HCT116 (cell line): Measurements from ENCODE around the gene TSPAN7. TPM values are rescaled to one million over a fixed set of nuclear protein-coding genes. Genes with fewer than 3 reads are reported as not detected.

Experiments used
- ATAC-seq: fragments of 200-7000 bp; cut with Tn5 transposase; 2 replicates; pipeline ENCODE4 v1.9.1; 2020; ENCODE audit warnings: mild to moderate bottlenecking, moderate library complexity
- BruUV-seq: library from RNA; stranded (reverse); fragments of 400-500 nt; replicated peaks from 2 replicates; lab custom pipeline; 2021; lab: Mats Ljungman, UMichigan
- CTCF ChIA-PET: fragments of 300-600 bp; sonication (Branson Sonifier 250); formaldehyde crosslinking; loops from one replicate; lab custom pipeline; 2021; ENCODE audit warnings: antibody characterized with exemption; lab: Charles Lee
- POLR2A ChIA-PET: fragments of 300-600, 350-600 bp; sonication (Branson Sonifier 250); formaldehyde crosslinking; loops from one replicate; lab custom pipeline; 2021; ENCODE audit warnings: antibody characterized with exemption; lab: Charles Lee
- RAD21 ChIA-PET, 2 experiments: fragments of 300-600 bp; sonication (Branson Sonifier 250); formaldehyde crosslinking; loops; one replicate each; lab custom pipeline; 2023; ENCODE audit warnings: low total read pairs in 2 of 2; ENCODE audit not compliant: uncharacterized antibody in 2 of 2, unreplicated experiment in 2 of 2, low non-redundant PET in 1 of 2; lab: Charles Lee
- DNase-seq: peaks from one replicate; pipeline ENCODE4 v3.0.0-alpha.2; 2010; ENCODE audit warnings: low read depth, low spot score
- H2AFZ ChIP-seq: fragments of 200-600 bp; shearing (Covaris generic), sonication (generic); 2 replicates; pipeline ENCODE4 v1.6.1; 2017; ENCODE audit warnings: low read depth, mixed run types, mixed read lengths, antibody characterized with exemption, low read length; ENCODE audit not compliant: poor library complexity, severe bottlenecking
- H3K27ac ChIP-seq: 2 replicates; pipeline ENCODE4 v1.5.1; 2012; ENCODE audit warnings: low read depth, low read length
- H3K27me3 ChIP-seq: fragments of 200-600 bp; sonication (generic); 2 replicates; pipeline ENCODE4 v1.6.1; 2016; ENCODE audit warnings: mixed run types, low read length, mixed read lengths; ENCODE audit not compliant: insufficient read depth
- H3K36me3 ChIP-seq, 2 experiments: fragments of 200-500 bp in 1 of 2; fragments of 200-600 bp in 1 of 2; sonication (Bioruptor generic) in 1 of 2; sonication (generic) in 1 of 2; 2 replicates each; pipeline versions ENCODE4 v1.5.1 to v1.6.1; 2014 to 2016; ENCODE audit warnings: low read length in 2 of 2, inconsistent platforms in 1 of 2, mixed read lengths in 1 of 2, mixed run types in 1 of 2; ENCODE audit not compliant: insufficient read depth in 2 of 2, control insufficient read depth in 1 of 2
- H3K4me1 ChIP-seq, 2 experiments: fragments of 200-600 bp in 1 of 2; sonication (generic) in 1 of 2; 2 replicates each; pipeline versions ENCODE4 v1.5.1 to v1.6.1; 2012 to 2017; ENCODE audit warnings: low read length in 2 of 2, inconsistent platforms in 1 of 2, mild to moderate bottlenecking in 1 of 2, mixed read lengths in 1 of 2, mixed run types in 1 of 2, moderate library complexity in 1 of 2; ENCODE audit not compliant: insufficient read depth in 2 of 2, control insufficient read depth in 1 of 2
- H3K4me2 ChIP-seq: fragments of 200-600 bp; sonication (generic); 2 replicates; pipeline ENCODE4 v1.6.1; 2017; ENCODE audit warnings: mixed run types, low read length, mixed read lengths
- H3K4me3 ChIP-seq, 2 experiments: fragments of 200-600 bp in 1 of 2; sonication (generic) in 1 of 2; replicated peaks in 1 of 2; 2 replicates each; pipeline ENCODE4 v1.5.1; 2011 to 2016; ENCODE audit warnings: low read length in 2 of 2, control low read depth in 1 of 2, low read depth in 1 of 2, mild to moderate bottlenecking in 1 of 2, mixed read lengths in 1 of 2, mixed run types in 1 of 2
- H3K79me2 ChIP-seq: fragments of 200-600 bp; sonication (generic); 2 replicates; pipeline ENCODE4 v1.6.1; 2017; ENCODE audit warnings: mild to moderate bottlenecking, mixed run types, low read length, moderate library complexity, mixed read lengths; ENCODE audit not compliant: insufficient read depth
- H3K9ac ChIP-seq: fragments of 200-600 bp; sonication (generic); 2 replicates; pipeline ENCODE4 v1.6.1; 2016; ENCODE audit warnings: low read length, mixed read lengths
- H3K9me2 ChIP-seq: fragments of 200-600 bp; sonication (generic), shearing (Covaris generic); 2 replicates; pipeline ENCODE4 v1.6.1; 2017; ENCODE audit warnings: mixed run types, mild to moderate bottlenecking, moderate library complexity; ENCODE audit not compliant: insufficient read depth
- H3K9me3 ChIP-seq, 2 experiments: fragments of 200-500 bp in 1 of 2; fragments of 200-600 bp in 1 of 2; sonication (Bioruptor generic) in 1 of 2; sonication (generic) in 1 of 2; 2 replicates each; pipeline ENCODE4 v1.6.1; 2014 to 2017; ENCODE audit warnings: low read length in 2 of 2, mixed read lengths in 2 of 2, inconsistent platforms in 1 of 2, low read depth in 1 of 2, mild to moderate bottlenecking in 1 of 2, mixed run types in 1 of 2, moderate library complexity in 1 of 2; ENCODE audit not compliant: control insufficient read depth in 1 of 2, insufficient read depth in 1 of 2
- H4K20me1 ChIP-seq: fragments of 200-600 bp; sonication (generic), shearing (Covaris generic); 2 replicates; pipeline ENCODE4 v1.6.1; 2017; ENCODE audit warnings: mixed run types, mild to moderate bottlenecking, moderate library complexity; ENCODE audit not compliant: insufficient read depth
- ATF3 ChIP-seq: IDR thresholded peaks from 2 replicates; pipeline ENCODE4 v1.6.1; 2012
- CBX3 ChIP-seq: IDR thresholded peaks from 2 replicates; pipeline ENCODE4 v1.6.1; 2012; ENCODE audit warnings: low read depth
- CEBPB ChIP-seq: IDR thresholded peaks from 2 replicates; pipeline ENCODE4 v1.6.1; 2012; ENCODE audit warnings: low read depth
- CTCF ChIP-seq, 3 experiments: fragments of 200-600 bp in 1 of 3; sonication (generic) in 1 of 3; IDR thresholded peaks in 2 of 3; conservative IDR thresholded peaks in 1 of 3; 2 replicates each; pipeline ENCODE4 v1.5.1; 2012 to 2017; ENCODE audit warnings: low read depth in 2 of 3, low read length in 2 of 3, antibody characterized with exemption in 1 of 3, borderline replicate concordance in 1 of 3, control low read depth in 1 of 3, mild to moderate bottlenecking in 1 of 3, mixed read lengths in 1 of 3, mixed run types in 1 of 3, moderate library complexity in 1 of 3; ENCODE audit not compliant: insufficient read depth in 1 of 3
- EZH2 ChIP-seq: fragments of 200-600 bp; sonication (generic); IDR thresholded peaks from 2 replicates; pipeline ENCODE4 v1.6.1; 2017; ENCODE audit warnings: antibody characterized with exemption, mixed run types
- EZH2phosphoT487 ChIP-seq: fragments of 200-600 bp; IDR thresholded peaks from 2 replicates; pipeline ENCODE4 v1.6.1; 2018; ENCODE audit warnings: antibody characterized with exemption, borderline replicate concordance
- FOSL1 ChIP-seq: IDR thresholded peaks from 2 replicates; pipeline ENCODE4 v1.6.1; 2012; ENCODE audit warnings: low read depth
- JUND ChIP-seq: IDR thresholded peaks from 2 replicates; pipeline ENCODE4 v1.6.1; 2012
- MAX ChIP-seq: IDR thresholded peaks from 2 replicates; pipeline ENCODE4 v1.6.1; 2012
- POLR2AphosphoS5 ChIP-seq: IDR thresholded peaks from 2 replicates; pipeline ENCODE4 v1.6.1; 2011; ENCODE audit warnings: mild to moderate bottlenecking, low read depth, low read length, moderate library complexity
- RAD21 ChIP-seq: IDR thresholded peaks from 2 replicates; pipeline ENCODE4 v1.6.1; 2012; ENCODE audit warnings: low read depth, mild to moderate bottlenecking
- ZBTB33 ChIP-seq: IDR thresholded peaks from 2 replicates; pipeline ENCODE4 v1.6.1; 2011; ENCODE audit warnings: mild to moderate bottlenecking, low read length, moderate library complexity; ENCODE audit not compliant: insufficient replicate concordance; ENCODE audit errors: extremely low read depth
- ZFX ChIP-seq: fragments of 450-650 bp; IDR thresholded peaks from 2 replicates; pipeline ENCODE4 v1.6.1; 2017
- intact Hi-C: fragments of 100-400 bp; cut with micrococcal nuclease; formaldehyde crosslinking; loops from 2 replicates; pipeline ENCODE4 v1.10.0; 2022
- total RNA-seq: library from RNA; stranded (reverse); gene quantifications from one replicate; pipeline ENCODE4 v1.2.1, GENCODE V29; 2021; ENCODE audit not compliant: unreplicated experiment

The TSPAN7 gene
- total RNA-seq, 1 experiment from 2014 or later: 2.9 TPM

GRCh38 chrX:38679695-38680094 is 118.4 kb downstream of the TSPAN7 start (continued):
- TF ChIP-seq RAD21 (no peak), POLR2AphosphoS5 (no peak), JUND (no peak)

GRCh38 chrX:38682095-38682494 is 120.8 kb downstream of the TSPAN7 start:
- BruUV-seq: no TSS peak
- RAD21 ChIA-PET: no interaction called here

More at GRCh38 chrX:38682095-38682494, 120.8 kb downstream of the TSPAN7 start:
- CTCF ChIA-PET: no interaction called here
- Histone ChIP-seq H3K9me3 (no peaks in the 10 kb centered on the region), H2AFZ (no peak overlapping the region), H3K27me3 (no peaks in the 10 kb centered on the region), H3K36me3 (no peaks in the 10 kb centered on the region), H3K4me3 (no peak overlapping the region), H3K79me2 (no peaks in the 10 kb centered on the region), H4K20me1 (no peaks in the 10 kb centered on the region), H3K27ac (no peak overlapping the region), H3K9me2 (no peaks in the 10 kb centered on the region), H3K4me2 (no peak overlapping the region), H3K4me1 (no peaks in the 10 kb centered on the region), H3K9ac (no peak overlapping the region)
- TF ChIP-seq FOSL1: no peak
- no peak for TF ChIP-seq CTCF (IDR thresholded peaks at IDR 0.05 in 2 of 3, conservative IDR thresholded peaks at IDR 0.05 in 1 of 3; ENCODE audit: borderline replicate concordance in 1 of 3, insufficient read depth in 1 of 3, low read depth in 2 of 3, low read length in 2 of 3)
- no peak for TF ChIP-seq ZFX
- no peak for TF ChIP-seq CEBPB
- no peak for TF ChIP-seq POLR2AphosphoS5
- TF ChIP-seq MAX: no peak
- no peak for TF ChIP-seq ZBTB33
- TF ChIP-seq EZH2phosphoT487: no peak
- no peak for TF ChIP-seq ATF3
- no peak for TF ChIP-seq RAD21
- TF ChIP-seq EZH2: no peak
- TF ChIP-seq CBX3: no peak
- intact Hi-C loops: no loop called here
- POLR2A ChIA-PET: no interaction called here
- DNase-seq (no peak), ATAC-seq (no peak)
